Neuronal stem cell (in vitro differentiated cells): ENCODE results near the gene ATP6V1B1.

Experiments used
- DNase-seq: peaks from one replicate; pipeline ENCODE4 v3.0.0-alpha.2; 2013; ENCODE audit warnings: low spot score
- H2AFZ ChIP-seq: one replicate; pipeline ENCODE4 v1.6.1; 2013; ENCODE audit warnings: mild to moderate bottlenecking, low read length, inconsistent platforms
- H2AK5ac ChIP-seq: 2 replicates; pipeline ENCODE4 v1.6.1; 2013; ENCODE audit warnings: low read depth, mild to moderate bottlenecking, inconsistent platforms, low read length, moderate library complexity, mixed read lengths
- H2BK120ac ChIP-seq: 2 replicates; pipeline ENCODE4 v1.6.1; 2013; ENCODE audit warnings: low read depth, mild to moderate bottlenecking, inconsistent platforms, low read length, moderate library complexity, mixed read lengths
- H2BK12ac ChIP-seq: one replicate; pipeline ENCODE4 v1.6.1; 2013; ENCODE audit warnings: low read length, inconsistent platforms
- H2BK15ac ChIP-seq: 2 replicates; pipeline ENCODE4 v1.6.1; 2013; ENCODE audit warnings: mild to moderate bottlenecking, low read length, inconsistent platforms, mixed read lengths
- H2BK5ac ChIP-seq: one replicate; pipeline ENCODE4 v1.6.1; 2013; ENCODE audit warnings: inconsistent platforms, mild to moderate bottlenecking, low read length, moderate library complexity
- H3K14ac ChIP-seq: one replicate; pipeline ENCODE4 v1.6.1; 2013; ENCODE audit warnings: low read length, inconsistent platforms
- H3K18ac ChIP-seq: 2 replicates; pipeline ENCODE4 v1.6.1; 2013; ENCODE audit warnings: low read length, inconsistent platforms
- H3K23ac ChIP-seq: 2 replicates; pipeline ENCODE4 v1.6.1; 2013; ENCODE audit warnings: low read depth, mild to moderate bottlenecking, mixed read lengths, low read length, inconsistent platforms; ENCODE audit not compliant: poor library complexity
- H3K27ac ChIP-seq: replicated peaks from 3 replicates; pipeline ENCODE4 v1.5.1; 2013; ENCODE audit warnings: low read length, inconsistent platforms
- H3K27me3 ChIP-seq, 3 experiments: 2 replicates each; pipeline ENCODE4 v1.6.1; 2013; ENCODE audit warnings: low read length in 3 of 3, mild to moderate bottlenecking in 2 of 3, inconsistent platforms in 1 of 3, low read depth in 1 of 3, mixed read lengths in 1 of 3, moderate library complexity in 1 of 3; ENCODE audit not compliant: control insufficient read depth in 3 of 3, insufficient read depth in 3 of 3
- H3K36me3 ChIP-seq, 2 donors: replicated peaks in 1 of 2; 2 replicates each; pipeline ENCODE4 v1.6.1; 2013; ENCODE audit warnings: low read length in 2 of 2; ENCODE audit not compliant: control insufficient read depth in 2 of 2, insufficient read depth in 2 of 2
- H3K4ac ChIP-seq: 2 replicates; pipeline ENCODE4 v1.6.1; 2013; ENCODE audit warnings: inconsistent platforms, mild to moderate bottlenecking, low read length, moderate library complexity
- H3K4me1 ChIP-seq, 2 donors: 1 replicate in 1 of 2; 2 replicates in 1 of 2; pipeline ENCODE4 v1.6.1; 2013; ENCODE audit warnings: low read length in 2 of 2, low read depth in 1 of 2; ENCODE audit not compliant: control insufficient read depth in 2 of 2, insufficient read depth in 1 of 2
- H3K4me2 ChIP-seq: one replicate; pipeline ENCODE4 v1.6.1; 2013; ENCODE audit warnings: mild to moderate bottlenecking, low read length, inconsistent platforms; ENCODE audit not compliant: insufficient read depth, poor library complexity, severe bottlenecking
- H3K4me3 ChIP-seq, 2 donors: 2 replicates each; pipeline ENCODE4 v1.5.1; 2013; ENCODE audit warnings: low read length in 2 of 2, mild to moderate bottlenecking in 2 of 2, inconsistent platforms in 1 of 2, moderate library complexity in 1 of 2
- H3K79me1 ChIP-seq: one replicate; pipeline ENCODE4 v1.6.1; 2013; ENCODE audit warnings: low read depth, mild to moderate bottlenecking, inconsistent platforms, low read length, moderate library complexity
- H3K9ac ChIP-seq: one replicate; pipeline ENCODE4 v1.6.1; 2013; ENCODE audit warnings: mild to moderate bottlenecking, low read depth, low read length, inconsistent platforms; ENCODE audit not compliant: poor library complexity
- H3K9me3 ChIP-seq, 2 donors: replicated peaks in 1 of 2; 2 replicates each; pipeline versions ENCODE3 to v1.6.1; 2013; ENCODE audit warnings: low read length in 2 of 2, mild to moderate bottlenecking in 2 of 2, inconsistent platforms in 1 of 2, low read depth in 1 of 2, mixed read lengths in 1 of 2, moderate library complexity in 1 of 2; ENCODE audit not compliant: control insufficient read depth in 2 of 2, insufficient read depth in 1 of 2
- H4K8ac ChIP-seq: one replicate; pipeline ENCODE4 v1.6.1; 2013; ENCODE audit warnings: low read depth, mild to moderate bottlenecking, inconsistent platforms, low read length, moderate library complexity
- H4K91ac ChIP-seq: one replicate; pipeline ENCODE4 v1.6.1; 2013; ENCODE audit warnings: low read length, low read depth, mild to moderate bottlenecking, inconsistent platforms; ENCODE audit not compliant: poor library complexity
- WGBS, 2 donors: extraction: QIAGEN DNeasy Blood & Tissue Kit; methylation state at CpG; one replicate each; pipeline ENCODE4 v1.1.7; 2013; ENCODE audit warnings: missing lambda C conversion rate in 2 of 2, mixed read lengths in 1 of 2; ENCODE audit not compliant: insufficient read length in 2 of 2, insufficient replicate concordance in 1 of 2; ENCODE audit errors: extremely low coverage in 2 of 2; 5-methylcytosine and 5-hydroxymethylcytosine counted together

Gene ATP6V1B1

GRCh38 chr2:70961648-70961994 lies 25.9 kb downstream of the ATP6V1B1 start:
- Histone ChIP-seq H3K18ac (no peak overlapping the region), H3K4me3 (no peak overlapping the region), H4K8ac (no peak overlapping the region), H3K36me3 (no peaks in the 10 kb centered on the region), H3K4me2 (no peak overlapping the region), H3K27me3 (peaks cover 0 to 25% (median 7%) of the 10 kb centered on the region in 3 experiments), H2BK120ac (no peak overlapping the region), H2BK12ac (no peak overlapping the region), H3K4ac (no peak overlapping the region), H3K23ac (no peak overlapping the region), H2BK15ac (no peak overlapping the region), H4K91ac (no peak overlapping the region), H2BK5ac (peak overlapping the region; percentile 48), H2AFZ (no peak overlapping the region), H3K9me3 (no peaks in the 10 kb centered on the region), H3K9ac (no peak overlapping the region), H3K79me1 (no peaks in the 10 kb centered on the region), H3K14ac (no peak overlapping the region), H2AK5ac (no peak overlapping the region), H3K4me1 (peaks cover 0 to 3% of the 10 kb centered on the region in 2 donors), H3K27ac (no peak overlapping the region)
- no peak for DNase-seq
- WGBS, 2 donors: no CpG with 5 or more reads among the region's 4 CpGs

- no peak overlapping the region for H2BK120ac ChIP-seq
- no peak overlapping the region for H2BK15ac ChIP-seq
- WGBS, 2 donors: no CpG with 5 or more reads among the region's 12 CpGs
- H3K9me3 ChIP-seq: no peaks in the 10 kb centered on the region
- H3K14ac ChIP-seq: peak overlapping the region; percentile 22
- no peak overlapping the region for H3K18ac ChIP-seq
- no peak overlapping the region for H3K4ac ChIP-seq
- H2AFZ ChIP-seq: no peak overlapping the region
- H3K79me1 ChIP-seq: no peaks in the 10 kb centered on the region
- no peak overlapping the region for H2BK5ac ChIP-seq
- H2AK5ac ChIP-seq: no peak overlapping the region
- H3K36me3 ChIP-seq: no peaks in the 10 kb centered on the region
- H3K23ac ChIP-seq: no peak overlapping the region
- H3K4me3 ChIP-seq: no peak overlapping the region
- H3K27me3 ChIP-seq: peaks cover 0 to 25% (median 7%) of the 10 kb centered on the region in 3 experiments
- H3K27ac ChIP-seq: no peak overlapping the region
- H4K91ac ChIP-seq: no peak overlapping the region
- H3K9ac ChIP-seq: no peak overlapping the region
- H3K4me1 ChIP-seq: peaks cover 0 to 3% of the 10 kb centered on the region in 2 donors
- H2BK12ac ChIP-seq: no peak overlapping the region
- no peak overlapping the region for H4K8ac ChIP-seq
- H3K4me2 ChIP-seq: no peak overlapping the region
- no peak for DNase-seq
These were observed 26.6 kb downstream of the ATP6V1B1 start for GRCh38 chr2:70962211-70962884.

- H3K4me1 ChIP-seq: peaks cover 0 to 3% of the 10 kb centered on the region in 2 donors
- peak overlapping the region; percentile 61 for H3K23ac ChIP-seq
- H4K8ac ChIP-seq: no peak overlapping the region
- H3K14ac ChIP-seq: peak overlapping the region; percentile 22
- peaks cover 0 to 25% (median 7%) of the 10 kb centered on the region in 3 experiments for H3K27me3 ChIP-seq
- H2AFZ ChIP-seq: no peak overlapping the region
- DNase-seq: no peak
- no CpG with 5 or more reads among the region's 18 CpGs for WGBS, 2 donors
- no peak overlapping the region for H2BK5ac ChIP-seq
- H3K4ac ChIP-seq: no peak overlapping the region
- no peak overlapping the region for H4K91ac ChIP-seq
- no peak overlapping the region for H3K9ac ChIP-seq
- H3K18ac ChIP-seq: no peak overlapping the region
- H2BK15ac ChIP-seq: no peak overlapping the region
- H3K9me3 ChIP-seq: no peaks in the 10 kb centered on the region
- no peak overlapping the region for H2BK120ac ChIP-seq
- H3K4me2 ChIP-seq: no peak overlapping the region
- no peaks in the 10 kb centered on the region for H3K79me1 ChIP-seq
- H3K27ac ChIP-seq: no peak overlapping the region
- no peak overlapping the region for H2AK5ac ChIP-seq
- H3K4me3 ChIP-seq: no peak overlapping the region
- no peaks in the 10 kb centered on the region for H3K36me3 ChIP-seq
- H2BK12ac ChIP-seq: no peak overlapping the region
These were observed 27.5 kb downstream of the ATP6V1B1 start for GRCh38 chr2:70962885-70963878.

- no peaks in the 10 kb centered on the region for H3K36me3 ChIP-seq
- H3K9me3 ChIP-seq: no peaks in the 10 kb centered on the region
- H2BK12ac ChIP-seq: no peak overlapping the region
- H3K4me3 ChIP-seq: no peak overlapping the region
- no peaks in the 10 kb centered on the region for H3K79me1 ChIP-seq
- H3K27ac ChIP-seq: no peak overlapping the region
- DNase-seq: no peak
- H3K9ac ChIP-seq: no peak overlapping the region
- WGBS, 2 donors: no CpG with 5 or more reads among the region's 4 CpGs
- H3K4ac ChIP-seq: no peak overlapping the region
- H4K8ac ChIP-seq: no peak overlapping the region
- H2AK5ac ChIP-seq: no peak overlapping the region
- H2BK5ac ChIP-seq: no peak overlapping the region
- no peak overlapping the region for H3K4me2 ChIP-seq
- no peak overlapping the region for H3K14ac ChIP-seq
- H3K27me3 ChIP-seq: peaks cover 0 to 25% (median 7%) of the 10 kb centered on the region in 3 experiments
- H2BK120ac ChIP-seq: no peak overlapping the region
- peaks cover 0 to 3% of the 10 kb centered on the region in 2 donors for H3K4me1 ChIP-seq
- no peak overlapping the region for H2AFZ ChIP-seq
- H3K18ac ChIP-seq: no peak overlapping the region
- no peak overlapping the region for H2BK15ac ChIP-seq
- no peak overlapping the region for H4K91ac ChIP-seq
- no peak overlapping the region for H3K23ac ChIP-seq
These were observed 28.4 kb downstream of the ATP6V1B1 start for GRCh38 chr2:70964133-70964532.
